HG03565 (cell line): ENCODE measurements around the gene MTCP1.

Source experiments
- ATAC-seq: cut with Tn5 transposase; IDR thresholded peaks from one replicate; pipeline ENCODE4 v1.9.1; 2021; ENCODE audit warnings: mild to moderate bottlenecking, moderate library complexity; ENCODE audit not compliant: unreplicated experiment

The MTCP1 gene

DNA sequence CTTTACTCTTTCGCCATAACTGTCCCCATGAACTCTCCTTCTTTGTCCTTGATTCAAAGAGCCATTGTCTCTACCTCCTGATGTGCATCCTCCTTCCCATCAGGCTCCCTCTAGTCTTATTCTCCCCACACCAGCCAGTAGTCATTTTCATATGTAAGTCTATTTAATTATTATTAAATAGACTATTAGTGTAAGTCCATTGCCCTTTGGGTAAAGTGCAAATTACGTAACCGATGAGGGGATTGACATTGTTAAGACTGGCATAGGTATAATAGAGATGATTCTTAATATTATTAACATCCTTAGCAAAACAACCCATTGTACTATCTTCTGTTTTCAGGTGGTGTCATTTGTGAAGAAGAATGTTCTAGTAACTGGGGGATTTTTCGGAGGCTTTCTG, 16.7 kb downstream of the MTCP1 start:
- no peak for ATAC-seq

DNA sequence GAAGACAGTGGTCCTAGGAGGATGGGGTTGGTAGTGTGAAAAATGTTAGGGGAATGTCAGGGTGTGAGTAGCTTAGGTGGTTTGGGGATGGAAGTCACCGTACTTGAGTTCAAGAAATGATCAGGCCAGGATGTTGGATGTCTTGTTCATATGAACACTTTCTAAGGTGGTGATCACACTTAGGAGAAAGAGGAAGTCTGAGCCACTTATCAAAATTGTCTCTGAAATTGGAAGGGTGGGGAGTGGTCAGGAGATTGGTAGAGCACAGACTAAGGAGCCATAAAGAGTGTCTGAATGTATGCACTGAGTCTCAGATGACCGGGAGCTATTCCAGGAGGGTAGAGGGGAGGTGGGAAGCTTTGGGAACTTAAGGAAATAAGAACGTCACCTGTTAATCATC, 17.3 kb downstream of the MTCP1 start:
- no peak for ATAC-seq

DNA sequence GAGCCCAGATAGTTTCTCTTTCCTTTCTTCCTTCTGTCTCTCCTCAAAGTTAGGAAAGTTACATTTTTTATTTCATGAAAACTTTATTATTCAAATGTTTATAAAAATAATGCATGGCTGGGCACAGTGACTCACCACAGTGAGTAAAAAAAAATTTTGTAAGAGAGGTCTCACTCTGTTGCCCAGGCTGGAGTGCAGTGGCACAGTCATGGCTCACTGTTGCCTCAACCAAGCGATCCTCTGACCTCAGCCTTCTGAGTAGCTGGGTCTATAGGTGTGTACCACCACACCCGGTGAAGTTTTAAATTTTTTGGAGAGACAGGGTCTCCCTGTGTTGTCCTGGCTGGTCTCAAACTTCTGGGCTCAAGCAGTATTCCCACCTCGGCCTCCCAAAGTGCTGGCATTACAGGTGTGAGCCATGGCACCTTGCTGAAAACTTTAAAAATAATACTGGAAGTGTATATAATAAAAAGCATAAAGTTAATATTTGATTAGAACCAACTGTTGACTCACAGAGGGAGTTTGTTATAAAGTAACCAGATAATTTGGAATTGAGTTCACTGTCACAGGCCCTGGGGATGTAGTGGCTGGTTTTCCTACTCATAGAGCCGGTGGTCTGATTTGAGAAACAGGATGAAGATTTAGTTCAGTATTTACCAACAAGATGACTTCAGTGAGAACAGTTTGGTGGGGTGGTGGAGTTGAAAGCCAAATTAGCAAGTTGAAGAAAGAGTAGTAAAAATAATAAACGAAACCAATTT, 18.0 kb downstream of the MTCP1 start:
- ATAC-seq: no peak

DNA sequence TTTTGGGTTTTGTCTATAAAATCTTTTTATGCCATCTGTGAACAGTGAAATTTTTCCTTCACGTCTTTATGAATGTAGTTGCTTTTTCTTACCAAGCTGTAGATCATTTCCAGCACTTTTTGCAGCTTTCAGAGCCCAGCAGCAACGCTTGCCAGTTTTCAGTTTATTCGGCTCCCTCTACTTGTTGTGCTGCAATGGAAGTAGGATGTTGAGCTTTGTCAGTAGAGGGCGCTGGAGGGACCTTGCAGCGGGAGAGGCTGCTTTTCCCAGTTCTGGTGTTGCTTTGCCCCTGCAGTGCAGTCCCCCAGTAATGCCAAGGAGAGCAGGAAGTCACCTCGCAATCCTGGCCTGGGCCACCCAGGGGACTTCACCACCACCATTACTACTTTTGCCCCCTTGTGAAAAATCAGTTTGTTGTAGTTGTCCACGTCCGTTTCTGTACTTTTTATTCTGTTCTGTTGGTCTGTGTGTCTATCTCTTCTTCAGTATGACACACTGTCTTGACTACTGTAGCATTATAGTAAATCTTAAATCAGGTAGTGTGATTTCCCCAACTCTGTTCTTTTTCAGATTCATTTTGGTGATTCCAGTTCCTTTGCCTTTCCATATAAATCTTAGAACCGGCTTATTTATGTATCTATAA, 21.8 kb downstream of the MTCP1 start:
- ATAC-seq: no peak

DNA sequence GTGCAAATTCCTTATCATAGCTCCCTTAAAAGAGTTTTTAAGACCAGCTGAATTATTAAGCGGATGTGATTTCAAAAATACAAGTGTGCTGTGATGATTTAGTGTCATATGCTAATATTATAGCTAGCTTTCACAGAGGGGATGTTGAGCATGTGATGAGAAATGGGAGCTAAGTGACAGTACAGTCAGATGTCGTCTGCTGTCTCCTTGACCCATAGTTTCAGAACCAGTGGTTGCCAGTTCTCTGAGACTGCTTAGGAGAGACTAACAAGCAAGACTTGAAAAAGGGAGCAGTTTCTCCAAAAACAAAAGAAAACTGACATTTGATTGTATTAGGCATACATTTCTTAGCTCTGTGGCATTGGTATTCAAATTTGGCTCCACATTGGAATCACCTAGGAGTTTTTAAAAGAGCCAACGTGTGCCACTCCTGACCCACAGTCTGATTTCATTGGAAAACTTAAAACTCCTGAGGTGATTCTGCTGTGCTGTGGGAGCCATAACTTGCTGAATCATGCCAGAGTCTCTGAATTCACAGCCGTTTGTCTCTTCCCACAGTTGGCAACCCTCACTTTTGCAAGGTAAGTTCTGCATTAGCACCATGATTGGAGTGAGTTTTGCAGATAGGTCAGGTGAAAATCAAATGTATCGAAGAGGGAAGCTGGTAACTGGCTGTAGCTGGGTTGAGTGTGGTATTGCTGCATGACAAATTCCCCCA, 24.0 kb downstream of the MTCP1 start:
- ATAC-seq: no peak

DNA sequence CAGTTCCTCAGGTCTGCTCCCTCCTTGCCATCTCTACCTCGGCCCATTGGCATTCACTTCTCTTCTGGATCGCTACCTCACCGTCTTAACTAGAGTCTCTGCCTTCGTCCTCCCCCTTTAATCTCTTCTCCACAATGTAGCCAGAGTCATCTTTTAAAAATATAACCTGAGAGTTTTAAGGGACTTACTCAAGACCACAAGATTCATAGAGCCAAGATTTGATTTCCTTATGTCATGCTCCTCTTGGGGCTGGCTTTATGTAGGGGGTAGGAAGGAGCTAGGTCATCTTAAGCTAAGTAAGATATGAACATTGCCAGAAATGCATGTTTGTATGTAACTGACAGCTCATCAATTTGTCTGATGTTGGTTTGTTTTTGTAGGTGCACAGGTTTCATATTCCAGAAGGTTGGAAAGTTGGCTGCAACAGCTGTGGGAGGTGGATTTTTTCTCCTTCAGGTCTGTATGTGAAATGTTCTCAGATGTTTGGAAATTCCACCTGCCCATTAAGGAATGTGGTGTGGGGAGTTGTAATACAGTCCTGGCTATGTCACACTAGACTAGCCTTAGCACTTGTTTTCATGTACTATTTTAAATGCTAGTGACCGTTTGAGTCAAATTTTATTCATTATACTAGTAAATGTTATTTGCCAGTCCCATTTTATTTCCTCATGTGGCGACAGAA, 24.7 kb downstream of the MTCP1 start:
- no peak for ATAC-seq

DNA sequence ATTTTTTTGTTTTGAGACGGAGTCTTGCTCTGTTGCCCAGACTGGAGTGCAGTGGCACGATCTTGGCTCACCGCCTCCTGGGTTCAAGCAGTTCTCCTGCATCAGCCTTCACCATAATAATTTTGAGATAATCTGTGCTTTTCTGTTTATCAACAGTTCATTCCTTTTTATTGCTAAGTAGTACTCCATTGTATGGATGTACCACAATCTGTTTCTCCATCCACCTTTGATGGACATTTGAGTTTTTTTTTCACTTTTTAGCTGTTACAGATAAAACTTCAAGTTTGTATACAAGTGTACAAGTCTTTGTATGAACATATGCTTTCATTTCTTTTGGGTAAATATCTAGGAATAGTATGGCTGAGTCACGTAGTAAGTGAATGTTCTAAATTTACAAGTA, 35.2 kb downstream of the MTCP1 start:
- ATAC-seq: no peak

DNA sequence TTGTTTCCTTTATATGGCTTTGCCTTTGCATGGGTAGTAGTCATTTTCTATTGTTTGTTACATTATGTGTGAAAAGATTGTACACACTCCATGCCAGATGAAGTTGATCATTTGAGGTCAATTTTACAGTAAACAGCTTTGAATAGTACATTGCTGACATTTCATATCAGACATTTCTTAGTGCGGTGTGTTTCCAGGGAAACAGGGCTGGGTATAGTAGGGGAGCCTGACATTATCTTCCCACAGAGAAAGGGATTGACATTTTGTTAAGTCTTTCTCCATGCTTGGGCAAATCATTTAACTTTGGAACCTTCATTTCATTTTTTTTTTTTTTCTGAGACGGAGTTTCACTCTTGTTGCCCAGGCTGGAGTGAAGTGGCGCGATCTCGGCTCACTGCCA, 39.3 kb downstream of the MTCP1 start:
- ATAC-seq: no peak

DNA sequence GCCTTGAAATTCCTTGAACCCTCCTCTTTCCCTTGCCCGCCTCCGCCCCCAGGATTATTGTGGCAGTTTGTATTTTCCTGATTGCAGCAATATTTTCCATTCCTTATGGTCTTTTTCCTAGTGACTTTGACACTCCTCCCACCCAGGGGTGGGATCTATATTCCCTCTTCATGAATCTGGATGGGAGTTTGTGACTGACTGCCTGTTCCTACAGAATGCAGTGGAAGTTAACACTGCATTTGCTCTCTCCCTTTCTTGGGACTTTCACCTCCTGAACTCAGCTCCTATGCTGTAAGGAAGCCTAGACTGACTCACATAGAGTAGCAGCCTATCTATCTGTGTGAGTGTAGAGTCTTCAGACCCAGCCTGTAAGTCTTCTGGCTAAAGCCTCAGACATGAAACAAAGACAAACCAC, 42.1 kb downstream of the MTCP1 start:
- ATAC-seq: no peak

DNA sequence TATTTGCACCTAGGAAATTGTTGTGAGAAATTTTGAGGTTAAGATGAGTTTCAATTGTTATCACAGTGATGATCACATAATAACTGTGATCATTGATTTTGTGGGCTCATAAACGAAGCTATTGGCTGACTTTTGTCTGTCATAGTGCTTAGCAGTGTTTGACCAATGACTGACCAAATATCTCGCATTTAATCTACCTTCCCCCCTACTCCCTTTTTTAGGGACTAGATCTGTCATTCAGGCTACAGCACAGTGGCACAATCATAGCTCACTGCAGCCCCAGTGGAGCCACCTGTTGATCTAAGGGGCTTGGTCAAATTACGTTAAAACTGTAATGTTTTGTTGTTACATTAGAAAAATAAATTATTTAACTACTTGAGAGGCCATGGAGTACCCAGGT, 42.8 kb downstream of the MTCP1 start:
- ATAC-seq: no peak

DNA sequence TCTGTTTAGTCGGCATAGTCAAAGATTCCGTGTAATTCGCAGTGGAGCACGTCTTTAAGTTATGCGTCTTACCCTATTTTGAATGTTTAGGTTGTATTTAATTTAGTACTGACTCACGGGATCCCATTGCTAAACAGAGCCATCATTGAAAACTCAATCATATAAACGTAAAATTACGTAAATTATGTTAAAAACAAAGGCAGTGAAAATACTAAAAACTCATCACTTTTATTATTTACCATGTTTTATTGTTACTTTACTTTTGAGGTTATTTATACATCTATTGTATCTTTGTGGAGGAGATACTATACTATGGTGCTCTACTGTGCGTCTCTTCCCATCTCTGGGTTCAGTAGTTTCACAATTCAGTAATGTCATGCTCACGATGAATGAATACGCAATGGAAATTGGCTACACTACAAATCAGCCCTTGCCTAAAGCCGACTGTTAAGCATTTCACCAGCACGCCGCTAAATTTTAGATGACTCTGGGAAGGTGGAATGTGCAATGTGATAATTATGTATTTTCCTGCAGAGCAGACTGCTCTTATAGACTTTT, 43.3 kb downstream of the MTCP1 start:
- ATAC-seq: no peak

DNA sequence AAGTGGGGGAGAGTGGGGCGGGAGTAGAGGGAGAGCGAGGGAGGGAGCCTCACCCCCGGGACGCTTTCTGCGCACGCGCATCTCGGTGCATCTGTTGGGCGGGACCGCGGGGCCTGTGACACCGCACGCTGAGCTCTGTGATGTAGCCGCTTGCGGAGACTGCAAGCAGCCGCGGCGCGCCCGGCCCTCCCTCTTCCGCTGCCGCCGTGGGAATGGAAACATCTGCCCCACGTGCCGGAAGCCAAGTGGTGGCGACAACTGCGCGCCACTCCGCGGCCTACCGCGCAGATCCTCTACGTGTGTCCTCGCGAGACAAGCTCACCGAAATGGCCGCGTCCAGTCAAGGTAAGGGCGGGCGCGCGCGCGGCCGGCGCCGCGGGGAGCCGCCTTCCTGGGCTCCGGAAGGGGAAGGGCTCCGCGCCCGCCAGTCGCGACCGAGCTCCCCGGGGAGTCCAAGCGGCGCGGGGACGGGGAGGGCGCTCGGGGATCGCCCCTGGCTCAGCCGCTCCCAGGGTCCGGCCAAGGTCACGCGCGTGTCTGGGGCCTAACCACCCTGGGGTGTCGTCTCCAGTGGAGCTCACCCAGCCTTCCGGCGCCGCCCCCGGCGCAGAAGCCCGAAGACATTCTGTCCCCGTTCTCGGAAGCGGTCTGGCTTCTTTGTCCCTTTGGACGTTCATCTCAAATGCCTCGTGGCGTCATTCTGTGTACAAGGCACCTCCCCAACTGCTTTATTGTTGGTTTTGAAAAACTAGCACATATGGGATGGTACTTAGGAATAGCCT, 44.0 kb downstream of the MTCP1 start, which contains the start of gene FUNDC2:
FUNDC2 (plus strand) TSS at position 118 of the 782 bp plus-strand sequence; CDS start at position 213, 95 bp downstream.
- ATAC-seq: peak; percentile 88

DNA sequence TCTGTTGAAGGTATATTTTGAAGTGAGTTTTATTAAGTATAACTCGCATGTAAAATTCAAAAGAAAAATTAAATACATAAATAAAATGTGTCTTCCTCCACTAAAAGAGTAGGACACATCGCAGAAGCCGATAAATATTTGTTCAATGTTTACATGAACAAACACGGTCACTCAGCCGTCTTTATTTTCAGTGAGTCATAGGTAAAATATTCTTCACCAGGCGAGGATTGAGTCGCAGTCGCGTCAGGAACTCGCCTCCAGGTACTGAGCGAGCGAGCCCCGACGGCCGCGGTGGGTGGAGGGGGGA, 44.6 kb downstream of the MTCP1 start:
- ATAC-seq: no peak

DNA sequence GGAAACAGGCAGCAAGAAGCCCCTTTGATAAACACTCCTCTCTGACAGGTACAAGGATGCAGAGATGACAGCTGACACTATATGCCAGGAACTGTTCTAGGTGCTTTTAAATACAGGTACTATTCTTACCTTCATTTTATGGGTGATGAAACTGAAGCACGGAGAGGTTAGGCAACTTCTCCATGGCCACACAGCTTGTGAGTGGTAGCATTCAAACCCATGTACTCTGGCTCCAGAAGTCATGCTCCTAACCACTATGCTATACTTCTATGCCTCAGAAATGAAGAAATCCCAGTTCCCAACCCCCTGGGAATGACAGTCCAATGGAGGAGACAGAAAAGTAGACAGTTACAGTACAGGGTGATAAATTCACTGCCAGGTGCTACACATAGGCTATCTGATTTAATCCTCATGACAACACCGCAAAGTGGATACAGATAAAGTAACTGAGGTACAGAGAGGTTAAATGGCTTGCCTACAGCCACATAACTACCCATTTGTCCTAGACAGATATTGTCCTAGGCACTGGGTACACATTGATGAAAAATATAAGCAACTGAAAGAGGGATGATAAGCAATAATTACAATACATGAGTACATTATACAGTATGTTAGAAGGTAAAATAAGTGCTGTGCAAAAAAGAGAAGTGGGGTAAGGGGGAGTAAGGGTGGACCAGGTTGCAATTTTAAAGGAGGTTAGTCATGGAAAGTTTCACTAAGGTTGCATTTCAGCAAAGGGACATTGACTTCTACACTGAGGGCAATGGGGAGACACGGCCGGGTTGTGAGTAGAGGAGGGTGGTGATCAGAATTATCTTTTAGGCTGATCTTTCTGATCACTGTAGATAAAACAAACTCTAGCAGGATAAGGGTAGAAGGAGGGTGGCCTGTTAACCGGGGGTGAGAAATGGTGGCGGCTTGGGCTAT, 46.8 kb downstream of the MTCP1 start:
- no peak for ATAC-seq

DNA sequence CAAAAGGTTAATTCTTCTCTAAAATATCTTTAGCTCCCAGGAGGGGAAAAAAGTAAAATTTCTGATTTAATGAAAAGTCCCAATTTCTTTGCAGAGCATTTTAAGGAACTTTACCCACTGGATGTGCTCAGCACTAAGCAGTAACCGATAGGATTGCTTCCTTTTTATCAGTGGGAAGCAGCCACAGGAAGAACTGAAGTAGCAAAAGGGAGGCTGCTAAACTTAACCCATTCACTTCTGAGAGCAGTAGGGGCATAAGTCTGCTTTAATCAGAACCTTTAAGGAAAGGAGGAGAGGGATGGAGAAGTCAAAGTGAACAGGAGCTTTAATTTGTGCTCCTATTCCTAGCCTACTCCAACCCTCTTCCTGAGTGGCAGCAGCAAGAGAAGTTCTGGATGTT, 48.4 kb downstream of the MTCP1 start, which contains the start of gene F8:
F8 (minus strand) TSS at position 139 of the 400 bp plus-strand sequence. CDS start 171 bp downstream, outside the sequence.
- no peak for ATAC-seq

DNA sequence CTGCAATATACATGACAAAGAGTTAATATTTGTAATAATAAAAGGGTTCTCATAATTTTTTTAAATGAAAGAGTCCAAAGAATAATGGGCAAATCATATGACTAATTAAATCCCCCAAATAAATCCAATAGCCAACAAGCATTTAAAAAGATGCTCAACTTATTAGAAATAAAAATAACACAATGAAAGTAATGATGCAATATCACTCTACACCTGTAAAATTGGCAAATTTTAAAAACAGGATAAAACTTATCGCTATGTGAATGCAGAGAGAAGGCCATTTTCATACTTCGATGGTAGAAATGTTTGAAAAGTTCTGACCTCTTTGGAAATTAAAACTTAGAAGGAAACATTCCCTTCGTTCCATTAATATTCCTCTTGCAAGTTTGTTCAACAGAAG, 50.3 kb downstream of the MTCP1 start:
- ATAC-seq: no peak
